ENCODE data around the gene FLCN.

- TF ChIP-seq SP1 (IDR thresholded peaks at IDR 0.05) (no peak), ATF3 (IDR thresholded peaks at IDR 0.05) (no peak), TAF1 (conservative IDR thresholded peaks at IDR 0.05) (no peak), GABPA (IDR thresholded peaks at IDR 0.05 in 1 of 2, conservative IDR thresholded peaks at IDR 0.05 in 1 of 2) (no peak)
- TF ChIP-seq, protein P1, sequence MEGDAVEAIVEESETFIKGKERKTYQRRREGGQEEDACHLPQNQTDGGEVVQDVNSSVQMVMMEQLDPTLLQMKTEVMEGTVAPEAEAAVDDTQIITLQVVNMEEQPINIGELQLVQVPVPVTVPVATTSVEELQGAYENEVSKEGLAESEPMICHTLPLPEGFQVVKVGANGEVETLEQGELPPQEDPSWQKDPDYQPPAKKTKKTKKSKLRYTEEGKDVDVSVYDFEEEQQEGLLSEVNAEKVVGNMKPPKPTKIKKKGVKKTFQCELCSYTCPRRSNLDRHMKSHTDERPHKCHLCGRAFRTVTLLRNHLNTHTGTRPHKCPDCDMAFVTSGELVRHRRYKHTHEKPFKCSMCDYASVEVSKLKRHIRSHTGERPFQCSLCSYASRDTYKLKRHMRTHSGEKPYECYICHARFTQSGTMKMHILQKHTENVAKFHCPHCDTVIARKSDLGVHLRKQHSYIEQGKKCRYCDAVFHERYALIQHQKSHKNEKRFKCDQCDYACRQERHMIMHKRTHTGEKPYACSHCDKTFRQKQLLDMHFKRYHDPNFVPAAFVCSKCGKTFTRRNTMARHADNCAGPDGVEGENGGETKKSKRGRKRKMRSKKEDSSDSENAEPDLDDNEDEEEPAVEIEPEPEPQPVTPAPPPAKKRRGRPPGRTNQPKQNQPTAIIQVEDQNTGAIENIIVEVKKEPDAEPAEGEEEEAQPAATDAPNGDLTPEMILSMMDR (IDR thresholded peaks at IDR 0.05; ENCODE audit: low read depth, low read length, missing input control), result no peak
These were observed 27.5 kb upstream of the FLCN start for GRCh38 chr17:17264430-17264829.
